Heart left ventricle (tissue), 13 donors: ENCODE data around the gene MPST.

Experiments
- CTCF ChIP-seq, 12 donors: fragments of 200-600 bp; sonication (generic) in 4 of 12; IDR thresholded peaks; one replicate each; pipeline versions ENCODE4 v1.5.0 to v1.8.0; 2018 to 2022; ENCODE audit warnings: antibody characterized with exemption in 12 of 12, mild to moderate bottlenecking in 5 of 12
- POLR2A ChIP-seq, 2 donors: fragments of 450-650 bp; IDR thresholded peaks; one replicate each; pipeline ENCODE4 v1.6.1; 2017; ENCODE audit warnings: antibody characterized with exemption in 2 of 2, mild to moderate bottlenecking in 2 of 2, moderate library complexity in 2 of 2
- donor health status: ischemic (EF 13 %, LVEDD 7.1; RV severe dilation, severe dysfunction).
- donor health status: DM: no; HTN: yes; CAD: no.
- donor health status: DM: no; HTN: no; CAD: no.
- donor health status: ischemic (EF 25% LVEDD 6.9; RV normal size, moderate dysfunction).
- donor health status: ischemic (EF 25% LVEDD 5.7; RV mildly dilated, moderate dysfunction).
- donor health status: ischemic (EF 35%, LVEDD 5.7; RV mildly dilated, moderate dysfunction).
- donor health status: nonischemic (EF 11% LVEDD 7.7; RV severe dilation, severe dysfunction).
- donor health status: DM: yes; HTN: yes; CAD: no.
- donor health status: PGD.
- donor health status: ischemic (EF 29% LVEDD 5.4; RV normal size, mild dysfunction).
- donor health status: nonischemic (EF 23%, LVEDD 6.1; RV moderate dilation, normal function).

DNA sequence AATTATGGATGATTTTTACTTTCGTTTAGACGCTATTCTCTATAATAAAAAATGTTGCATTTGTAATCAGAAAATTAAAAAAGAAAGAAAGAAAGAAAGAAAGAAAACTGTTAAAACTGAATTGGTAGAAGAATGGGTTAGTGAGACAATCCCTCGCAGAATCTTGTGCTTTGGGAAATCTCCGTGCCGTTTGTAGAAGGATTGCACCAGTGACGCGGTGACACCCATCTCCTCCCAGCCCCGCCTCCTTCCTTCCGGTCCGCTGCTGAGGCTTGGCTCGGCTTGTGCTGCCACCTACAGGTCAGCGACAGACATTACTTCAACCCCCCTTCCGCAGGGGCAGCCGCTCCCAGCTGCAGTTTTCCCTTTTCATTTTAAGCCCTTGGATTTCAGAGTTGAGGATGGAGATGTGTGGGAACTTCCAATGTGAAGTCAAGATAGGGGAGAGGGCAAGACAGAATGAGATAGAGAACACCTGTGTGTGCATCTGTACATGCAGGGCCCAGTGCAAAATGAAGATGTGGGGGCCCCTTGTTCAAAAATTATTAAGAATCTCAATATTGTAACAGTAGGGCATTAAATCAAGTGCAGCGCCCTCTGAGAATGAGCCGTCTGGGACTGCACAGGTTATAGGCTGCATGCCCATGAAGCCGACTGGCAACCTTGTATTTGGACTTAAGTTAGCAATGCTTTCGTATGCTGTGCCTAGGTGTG is 41.4 kb upstream of the MPST start:
- TF ChIP-seq CTCF (IDR thresholded peaks at IDR 0.05) (peak; percentile 91 to 96 (median 95)), POLR2A (IDR thresholded peaks at IDR 0.05) (no peak)
